ENCODE data around the gene COPS3. TPM values are rescaled to one million over a fixed set of nuclear protein-coding genes. Genes with fewer than 3 reads are reported as not detected.

The COPS3 gene
- total and polyA plus RNA-seq, 8 donors: 11.1 to 291 (median 48.6) TPM

DNA sequence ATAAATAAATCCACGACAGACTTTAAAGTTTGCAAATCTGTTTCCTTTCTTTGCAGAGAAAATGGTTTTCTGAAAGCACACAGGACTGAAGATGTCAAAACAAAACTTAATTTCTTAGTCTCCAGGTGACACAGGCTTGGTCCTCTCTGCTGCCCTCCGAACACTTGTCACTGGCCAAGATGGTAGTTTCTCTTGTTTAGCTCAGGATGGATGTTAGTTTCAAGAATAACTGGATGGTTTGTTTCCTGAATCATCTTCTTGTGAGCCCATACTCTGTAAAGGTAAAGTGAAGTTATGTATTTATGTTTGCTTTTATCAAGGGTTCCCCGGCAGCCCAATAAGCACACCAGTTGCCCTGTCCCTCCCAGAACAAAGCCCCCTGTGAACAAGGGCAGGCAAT is 34.2 kb downstream of the COPS3 start:
- H3K27me3 ChIP-seq: no peaks in the 10 kb centered on the region
- no peak for TF ChIP-seq POLR2AphosphoS5 (IDR thresholded peaks at IDR 0.05)
- TF ChIP-seq POLR2A (IDR thresholded peaks at IDR 0.05): no peak
- TF ChIP-seq EP300 (IDR thresholded peaks at IDR 0.05): no peak
- TF ChIP-seq, protein P1, sequence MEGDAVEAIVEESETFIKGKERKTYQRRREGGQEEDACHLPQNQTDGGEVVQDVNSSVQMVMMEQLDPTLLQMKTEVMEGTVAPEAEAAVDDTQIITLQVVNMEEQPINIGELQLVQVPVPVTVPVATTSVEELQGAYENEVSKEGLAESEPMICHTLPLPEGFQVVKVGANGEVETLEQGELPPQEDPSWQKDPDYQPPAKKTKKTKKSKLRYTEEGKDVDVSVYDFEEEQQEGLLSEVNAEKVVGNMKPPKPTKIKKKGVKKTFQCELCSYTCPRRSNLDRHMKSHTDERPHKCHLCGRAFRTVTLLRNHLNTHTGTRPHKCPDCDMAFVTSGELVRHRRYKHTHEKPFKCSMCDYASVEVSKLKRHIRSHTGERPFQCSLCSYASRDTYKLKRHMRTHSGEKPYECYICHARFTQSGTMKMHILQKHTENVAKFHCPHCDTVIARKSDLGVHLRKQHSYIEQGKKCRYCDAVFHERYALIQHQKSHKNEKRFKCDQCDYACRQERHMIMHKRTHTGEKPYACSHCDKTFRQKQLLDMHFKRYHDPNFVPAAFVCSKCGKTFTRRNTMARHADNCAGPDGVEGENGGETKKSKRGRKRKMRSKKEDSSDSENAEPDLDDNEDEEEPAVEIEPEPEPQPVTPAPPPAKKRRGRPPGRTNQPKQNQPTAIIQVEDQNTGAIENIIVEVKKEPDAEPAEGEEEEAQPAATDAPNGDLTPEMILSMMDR (IDR thresholded peaks at IDR 0.05): no peak
- no peak for DNase-seq
- H3K9me3 ChIP-seq: no peaks in the 10 kb centered on the region
- peaks cover 26 to 69% (median 67%) of the 10 kb centered on the region in 4 donors for H3K36me3 ChIP-seq
- no peak overlapping the region for H3K4me3 ChIP-seq
- WGBS, 5 donors: 73 to 90% (median 86%) methylated on average over 3 of the region's 3 CpGs
- intact Hi-C loops (cut with DNase I; ENCODE audit: low total_unique reads): no loop called here
- no peaks in the 10 kb centered on the region for H3K4me1 ChIP-seq
- H3K27ac ChIP-seq: no peak overlapping the region

DNA sequence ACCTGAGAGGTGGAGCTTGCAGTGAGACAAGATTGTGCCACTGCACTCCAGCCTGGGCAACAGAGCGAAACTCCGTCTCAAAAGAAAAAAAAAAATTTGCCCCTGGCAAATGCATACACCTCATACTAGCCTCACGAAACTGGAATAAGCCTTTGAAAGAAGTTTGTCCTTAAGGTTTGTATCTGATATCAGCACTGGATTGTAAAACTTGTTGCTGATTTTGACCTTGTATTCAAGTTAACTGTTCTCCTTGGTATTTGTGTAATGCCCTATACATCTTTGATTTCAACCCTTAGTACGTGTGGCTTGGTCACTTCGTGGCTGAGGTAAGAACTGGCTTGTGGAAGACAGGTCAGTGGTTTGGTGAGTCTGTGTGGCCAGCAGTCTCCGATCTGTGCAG is 37.9 kb downstream of the COPS3 start:
- H3K4me3 ChIP-seq: no peak overlapping the region
- no peaks in the 10 kb centered on the region for H3K27me3 ChIP-seq
- peaks cover 18 to 32% (median 30%) of the 10 kb centered on the region in 4 donors for H3K36me3 ChIP-seq
- H3K9me3 ChIP-seq: no peaks in the 10 kb centered on the region
- DNase-seq: no peak
- 72 to 85% (median 78%) methylated on average over 6 of the region's 6 CpGs for WGBS, 5 donors
- H3K27ac ChIP-seq: no peak overlapping the region
- intact Hi-C loops (cut with DNase I; ENCODE audit: low total_unique reads): no loop called here
- no peak for TF ChIP-seq EP300 (IDR thresholded peaks at IDR 0.05)
- no peak for TF ChIP-seq POLR2A (IDR thresholded peaks at IDR 0.05)
- no peak for TF ChIP-seq POLR2AphosphoS5 (IDR thresholded peaks at IDR 0.05)
- TF ChIP-seq, protein P1 (IDR thresholded peaks at IDR 0.05): no peak
- H3K4me1 ChIP-seq: peaks cover 3 to 9% (median 5%) of the 10 kb centered on the region in 4 donors

DNA sequence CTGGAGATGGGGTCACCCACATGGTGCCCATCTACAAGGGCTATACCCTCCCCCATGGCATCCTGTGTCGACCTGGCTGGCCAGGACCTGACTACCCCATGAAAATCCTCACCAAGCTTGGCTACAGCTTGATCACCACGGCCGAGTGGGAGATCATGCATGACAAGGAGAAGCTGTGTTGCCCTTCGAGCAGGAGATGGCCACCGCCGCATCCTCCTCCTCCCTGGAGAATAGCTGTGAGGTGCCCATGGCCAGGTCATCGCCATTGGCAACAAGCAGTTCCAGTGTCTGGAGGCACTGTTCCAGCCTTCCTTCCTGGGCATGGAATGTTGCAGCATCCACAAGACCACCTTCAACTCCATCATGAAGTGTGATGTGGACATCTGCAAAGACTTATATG is 38.8 kb downstream of the COPS3 start:
- Histone ChIP-seq H3K4me1 (peaks cover 6 to 14% (median 10%) of the 10 kb centered on the region in 4 donors), H3K4me3 (no peak overlapping the region), H3K27me3 (no peaks in the 10 kb centered on the region), H3K9me3 (no peaks in the 10 kb centered on the region), H3K36me3 (peaks cover 11 to 23% (median 21%) of the 10 kb centered on the region in 4 donors), H3K27ac (no peak overlapping the region)
- DNase-seq: no peak
- TF ChIP-seq, protein P1 (IDR thresholded peaks at IDR 0.05): no peak
- TF ChIP-seq POLR2AphosphoS5 (IDR thresholded peaks at IDR 0.05) (no peak), POLR2A (IDR thresholded peaks at IDR 0.05) (no peak), EP300 (IDR thresholded peaks at IDR 0.05) (no peak)
- WGBS, 5 donors: 89 to 96% (median 93%) methylated on average over 4 to 7 of the region's 7 CpGs
- intact Hi-C loops (cut with DNase I; ENCODE audit: low total_unique reads): no loop called here

DNA sequence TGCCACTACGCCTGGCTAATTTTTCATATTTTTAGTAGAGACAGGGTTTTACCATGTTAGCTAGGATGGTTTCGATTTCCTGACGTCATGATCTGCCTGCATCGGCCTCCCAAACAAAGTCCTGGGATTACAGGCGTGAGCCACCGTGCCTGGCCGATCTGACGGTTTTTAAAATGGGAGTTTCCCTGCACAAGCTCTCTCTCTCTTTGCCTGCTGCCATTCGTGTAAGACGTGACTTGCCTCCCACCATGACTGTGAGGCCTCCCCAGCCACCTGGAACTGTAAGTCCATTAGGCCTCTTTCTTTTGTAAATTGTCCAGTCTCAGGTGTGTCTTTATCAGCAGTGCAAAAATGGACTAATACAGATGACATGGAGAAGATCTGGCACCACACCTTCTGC is 39.4 kb downstream of the COPS3 start:
- TF ChIP-seq, protein P1 (IDR thresholded peaks at IDR 0.05): no peak
- TF ChIP-seq EP300 (IDR thresholded peaks at IDR 0.05) (no peak), POLR2AphosphoS5 (IDR thresholded peaks at IDR 0.05) (no peak), POLR2A (IDR thresholded peaks at IDR 0.05) (no peak)
- WGBS, 5 donors: 83 to 90% (median 85%) methylated on average over 10 of the region's 10 CpGs
- Histone ChIP-seq H3K4me3 (no peak overlapping the region), H3K36me3 (peaks cover 7 to 17% (median 15%) of the 10 kb centered on the region in 4 donors), H3K27me3 (no peaks in the 10 kb centered on the region), H3K9me3 (no peaks in the 10 kb centered on the region), H3K4me1 (peaks cover 6 to 14% (median 10%) of the 10 kb centered on the region in 4 donors), H3K27ac (no peak overlapping the region)
- intact Hi-C loops (cut with DNase I; ENCODE audit: low total_unique reads): no loop called here
- no peak for DNase-seq
